ENCODE results near the gene BAHD1. TPM values are rescaled to one million over a fixed set of nuclear protein-coding genes. Genes with fewer than 3 reads are reported as not detected.

BAHD1 gene
- total RNA-seq, 1 donor from 2014 or later, result 28.4 TPM

DNA sequence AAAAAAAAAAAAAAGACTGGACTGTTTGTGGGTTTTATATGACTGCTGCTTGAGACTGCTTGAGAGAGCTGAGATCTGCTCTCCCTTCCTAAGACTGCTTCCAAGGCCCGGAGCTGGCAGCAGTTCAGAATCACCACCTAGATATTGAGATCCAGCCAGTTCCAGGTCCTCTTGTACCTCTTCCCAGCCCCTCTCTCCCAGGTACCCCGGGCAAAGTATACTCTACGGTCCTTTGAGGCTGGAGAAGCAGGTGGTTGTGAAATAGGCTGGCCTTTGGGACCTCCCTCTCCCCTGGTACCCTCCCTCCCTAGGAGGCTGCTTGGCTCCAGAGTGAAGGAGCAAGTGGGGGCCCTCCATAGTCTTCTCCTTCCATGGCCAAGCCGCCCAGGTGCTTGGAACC is 12.6 kb upstream of the BAHD1 start:
- POLR2A ChIA-PET, result no interaction called here
- TF ChIP-seq, protein P1, sequence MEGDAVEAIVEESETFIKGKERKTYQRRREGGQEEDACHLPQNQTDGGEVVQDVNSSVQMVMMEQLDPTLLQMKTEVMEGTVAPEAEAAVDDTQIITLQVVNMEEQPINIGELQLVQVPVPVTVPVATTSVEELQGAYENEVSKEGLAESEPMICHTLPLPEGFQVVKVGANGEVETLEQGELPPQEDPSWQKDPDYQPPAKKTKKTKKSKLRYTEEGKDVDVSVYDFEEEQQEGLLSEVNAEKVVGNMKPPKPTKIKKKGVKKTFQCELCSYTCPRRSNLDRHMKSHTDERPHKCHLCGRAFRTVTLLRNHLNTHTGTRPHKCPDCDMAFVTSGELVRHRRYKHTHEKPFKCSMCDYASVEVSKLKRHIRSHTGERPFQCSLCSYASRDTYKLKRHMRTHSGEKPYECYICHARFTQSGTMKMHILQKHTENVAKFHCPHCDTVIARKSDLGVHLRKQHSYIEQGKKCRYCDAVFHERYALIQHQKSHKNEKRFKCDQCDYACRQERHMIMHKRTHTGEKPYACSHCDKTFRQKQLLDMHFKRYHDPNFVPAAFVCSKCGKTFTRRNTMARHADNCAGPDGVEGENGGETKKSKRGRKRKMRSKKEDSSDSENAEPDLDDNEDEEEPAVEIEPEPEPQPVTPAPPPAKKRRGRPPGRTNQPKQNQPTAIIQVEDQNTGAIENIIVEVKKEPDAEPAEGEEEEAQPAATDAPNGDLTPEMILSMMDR (IDR thresholded peaks at IDR 0.05), result no peak
- intact Hi-C loops (cut with micrococcal nuclease), result loop anchor here (10.0 kb wide), 1 partner anchor 383 kb away; no protein-coding TSS in a partner anchor
- Mint-ChIP-seq H3K4me1 (no peaks in the 10 kb centered on the region), H3K27ac (no peak overlapping the region), H3K9me3 (no peaks in the 10 kb centered on the region), H3K27me3 (no peaks in the 10 kb centered on the region), H3K4me3 (no peak overlapping the region), H3K36me3 (ENCODE audit: low read depth) (peaks cover 5% of the 10 kb centered on the region)
- ATAC-seq (ENCODE audit: low read depth), result no peak
- DNase-seq, result no peak
- CTCF ChIA-PET, result no interaction called here

DNA sequence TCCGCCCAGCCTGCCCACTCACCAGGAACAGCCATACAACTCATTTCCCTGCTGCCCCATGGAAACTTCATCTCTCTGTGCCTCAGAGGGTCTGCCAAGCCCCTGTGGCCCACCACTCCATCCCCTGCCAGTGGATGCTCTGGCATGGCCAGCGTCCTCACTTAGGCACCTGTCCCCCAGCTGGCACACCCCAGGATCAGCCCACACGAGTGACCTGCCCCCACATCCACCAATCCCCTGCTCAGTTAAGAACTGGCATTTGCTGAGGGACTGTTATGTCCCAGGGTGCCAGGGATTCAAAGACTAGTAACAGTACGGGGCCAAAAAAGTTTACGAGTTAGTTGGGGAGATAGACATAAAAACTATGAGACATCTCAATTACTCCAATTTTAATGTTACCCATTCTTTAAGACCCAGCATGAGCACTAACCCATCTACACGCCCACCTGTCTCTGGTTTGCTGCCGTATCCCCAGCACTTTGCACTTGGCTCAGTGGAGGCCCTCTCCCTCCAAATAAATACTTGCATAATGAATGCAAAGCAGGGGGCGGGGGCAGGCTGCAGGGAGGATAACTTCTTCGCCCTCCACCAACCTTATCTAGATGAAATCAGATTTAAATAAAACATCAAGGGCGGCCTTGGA is 11.6 kb upstream of the BAHD1 start:
- intact Hi-C loops (cut with micrococcal nuclease), result loop anchor here (10.0 kb wide), 1 partner anchor 384 kb away; no protein-coding TSS in a partner anchor
- H3K27me3 Mint-ChIP-seq, result no peaks in the 10 kb centered on the region

DNA sequence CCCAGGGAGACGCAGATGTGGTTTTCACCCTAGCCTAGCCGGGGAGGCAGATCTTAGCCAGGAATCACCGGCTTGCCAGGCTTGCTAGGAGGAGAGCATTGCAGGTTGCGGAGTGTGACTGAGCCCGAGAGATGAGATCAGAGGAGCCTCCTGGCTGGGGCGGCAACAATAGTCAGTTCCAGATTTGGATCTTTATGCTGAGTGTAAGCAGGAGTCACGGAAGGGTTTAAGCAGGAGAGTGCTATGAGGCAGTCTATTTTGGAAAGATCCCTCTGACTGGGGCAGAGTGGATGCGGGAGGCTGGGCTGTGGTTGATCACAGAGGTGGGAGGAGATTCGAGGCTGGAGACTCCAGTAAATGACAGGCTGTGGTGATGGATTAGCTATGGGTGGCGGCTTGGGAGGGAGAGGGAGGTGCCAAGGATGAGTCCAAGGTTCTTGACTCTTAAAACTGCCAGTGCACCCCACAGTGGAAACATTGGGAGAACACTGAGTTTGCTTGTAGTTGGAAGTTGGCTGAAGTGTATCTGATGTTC is 10.4 kb upstream of the BAHD1 start:
- CTCF ChIA-PET, result no interaction called here
- Mint-ChIP-seq H3K9me3 (no peaks in the 10 kb centered on the region), H3K4me3 (no peak overlapping the region), H3K4me1 (peaks cover 1% of the 10 kb centered on the region), H3K27me3 (peaks cover 1% of the 10 kb centered on the region), H3K36me3 (ENCODE audit: low read depth) (peaks cover 5% of the 10 kb centered on the region), H3K27ac (no peak overlapping the region)
- POLR2A ChIA-PET, result no interaction called here
- TF ChIP-seq, protein P1 (IDR thresholded peaks at IDR 0.05), result no peak
- no peak for DNase-seq
- intact Hi-C loops (cut with micrococcal nuclease), result loop anchor here (10.0 kb wide), 1 partner anchor 646 kb away; the partner anchor contains the start of gene FSIP1
- no peak for ATAC-seq (ENCODE audit: low read depth)

More for the DNA sequence above, 11.6 kb upstream of the BAHD1 start:
- H3K4me1 Mint-ChIP-seq, result no peaks in the 10 kb centered on the region
- no peak for ATAC-seq (ENCODE audit: low read depth)
- H3K36me3 Mint-ChIP-seq (ENCODE audit: low read depth), result peaks cover 5% of the 10 kb centered on the region
- no peak for DNase-seq
- ChIA-PET CTCF (no interaction called here), POLR2A (no interaction called here)
- H3K27ac Mint-ChIP-seq, result no peak overlapping the region
- H3K4me3 Mint-ChIP-seq, result no peak overlapping the region
- TF ChIP-seq, protein P1 (IDR thresholded peaks at IDR 0.05), result no peak
- no peaks in the 10 kb centered on the region for H3K9me3 Mint-ChIP-seq

DNA sequence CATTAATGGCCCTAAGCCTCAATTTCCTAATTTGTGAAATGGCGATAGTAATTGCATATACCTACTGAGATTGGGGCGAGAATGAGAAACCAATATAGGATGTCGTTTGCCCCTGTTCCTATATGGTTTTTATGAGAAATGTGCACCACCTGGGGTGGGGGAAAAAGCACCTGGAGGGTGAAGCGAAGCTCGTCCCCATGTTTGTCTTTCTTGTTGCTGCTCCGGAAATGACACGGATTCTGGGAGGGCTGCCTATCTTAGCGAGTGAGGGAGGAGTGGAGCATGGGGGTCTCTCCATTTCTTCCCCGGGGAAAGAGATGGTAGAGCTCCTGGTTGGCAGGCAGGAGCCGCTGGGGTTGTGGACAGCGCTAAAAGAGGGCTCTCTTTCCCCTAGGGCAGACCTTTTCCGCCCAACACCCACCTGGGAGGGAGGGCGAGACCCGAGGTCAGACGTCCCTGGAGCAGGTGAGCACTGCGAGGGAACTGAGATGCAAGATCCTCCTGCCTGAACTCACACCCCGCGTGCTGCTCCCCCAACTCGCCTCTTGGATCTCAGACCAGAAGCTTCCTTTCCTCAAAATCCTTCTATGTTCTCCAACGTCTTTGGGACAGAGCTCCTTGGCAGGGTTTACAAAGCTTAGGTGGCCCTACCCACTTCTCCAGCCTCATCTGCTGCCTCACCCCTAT is 5.6 kb upstream of the BAHD1 start:
- DNase-seq, result no peak
- CTCF ChIA-PET, result interaction anchor here (0.9 to 1.0 kb wide), 2 partner anchors 13 to 92 kb away, joined by 3 read pairs; no protein-coding TSS in a partner anchor
- no peak overlapping the region for H3K27ac Mint-ChIP-seq

More for the DNA sequence above, 5.6 kb upstream of the BAHD1 start:
- POLR2A ChIA-PET, result interaction anchor here (0.5 to 0.6 kb wide), 2 partner anchors 45 to 72 kb away, joined by 3 to 8 read pairs; no protein-coding TSS in a partner anchor
- H3K36me3 Mint-ChIP-seq (ENCODE audit: low read depth), result peaks cover 2% of the 10 kb centered on the region
- TF ChIP-seq, protein P1 (IDR thresholded peaks at IDR 0.05), result no peak
- H3K9me3 Mint-ChIP-seq, result no peaks in the 10 kb centered on the region
- ATAC-seq (ENCODE audit: low read depth), result no peak
- H3K4me1 Mint-ChIP-seq, result peaks cover 37% of the 10 kb centered on the region
- peaks cover 27% of the 10 kb centered on the region for H3K27me3 Mint-ChIP-seq
- peak overlapping the region; percentile 59 for H3K4me3 Mint-ChIP-seq
- intact Hi-C loops (cut with micrococcal nuclease), result loop anchor here (10.0 kb wide), 1 partner anchor 650 kb away; the partner anchor contains the start of gene FSIP1
